HepG2 (cell line): ENCODE data around the gene SGIP1. TPM values are rescaled to one million over a fixed set of nuclear protein-coding genes. Genes with fewer than 3 reads are reported as not detected.

Experiments
- BHLHE40 ChIP-seq: IDR thresholded peaks from 2 replicates; pipeline ENCODE4 v1.6.1; 2011; ENCODE audit warnings: low read length, improper control_type of control experiment
- HNF4G ChIP-seq, 2 experiments: sonication (generic) in 1 of 2; formaldehyde crosslinking in 1 of 2; IDR thresholded peaks; 2 replicates each; pipeline versions ENCODE4 v1.4.0 to v1.6.1; 2011 to 2020; ENCODE audit warnings: borderline replicate concordance in 2 of 2, low read depth in 2 of 2, mild to moderate bottlenecking in 2 of 2, low read length in 1 of 2, missing genetic modification reagents in 1 of 2, moderate library complexity in 1 of 2
- RARA ChIP-seq: IDR thresholded peaks from 2 replicates; pipeline ENCODE4 v1.6.1; 2016; ENCODE audit warnings: missing genetic modification reagents, missing compliant biosample characterization
- SAP130 ChIP-seq: IDR thresholded peaks from 2 replicates; pipeline ENCODE4 v1.6.1; 2016; ENCODE audit warnings: low read depth
- TCF7 ChIP-seq: sonication (generic); IDR thresholded peaks from 2 replicates; pipeline ENCODE4 v1.6.1; 2016; ENCODE audit warnings: antibody characterized with exemption, low read depth
- YEATS2 ChIP-seq: sonication (generic); formaldehyde crosslinking; IDR thresholded peaks from 2 replicates; pipeline ENCODE4 v1.4.0; 2020; ENCODE audit warnings: missing genetic modification reagents, borderline replicate concordance
- ZC3H13 ChIP-seq: sonication (generic); formaldehyde crosslinking; IDR thresholded peaks from 2 replicates; pipeline ENCODE4 v1.8.1; 2023; ENCODE audit warnings: mild to moderate bottlenecking, missing genetic modification reagents, moderate library complexity
- ZFY ChIP-seq: sonication (generic); formaldehyde crosslinking; IDR thresholded peaks from 2 replicates; pipeline ENCODE4 v1.4.0; 2020; ENCODE audit warnings: missing genetic modification reagents
- polyA plus RNA-seq, 8 experiments: library from polyadenylated mRNA; depleted of rRNA in 3 of 8; stranded (reverse) in 7 of 8; unstranded in 1 of 8; fragments of >200 nt; fragmentation: Illumina TruSeq in 4 of 8; extraction: Trizol in 4 of 8; gene quantifications; 2 replicates each; pipeline versions ENCODE4 v1.2.1 to v1.2.3, GENCODE V29; 2011 to 2016; ENCODE audit warnings: low read depth in 4 of 8, missing spikeins in 1 of 8, mixed read lengths in 1 of 8; ENCODE audit not compliant: insufficient read depth in 1 of 8
- total RNA-seq, 5 experiments: library from RNA; depleted of rRNA; stranded (reverse); fragments of >200 nt; fragmentation: Illumina TruSeq; extraction: Trizol; gene quantifications; 2 replicates each; pipeline ENCODE4 v1.2.3, GENCODE V29; 2016; ENCODE audit warnings: low read depth in 1 of 5
- TF ChIP-seq, protein P1 (sequence below): sonication (generic); formaldehyde crosslinking; IDR thresholded peaks from 2 replicates; pipeline ENCODE4 v1.4.0; 2020; ENCODE audit warnings: missing genetic modification reagents, mild to moderate bottlenecking, borderline replicate concordance
- TF ChIP-seq, protein P2 (sequence below): sonication (generic); formaldehyde crosslinking; IDR thresholded peaks from 2 replicates; pipeline ENCODE4 v1.4.0; 2020; ENCODE audit warnings: mild to moderate bottlenecking, missing genetic modification reagents, borderline replicate concordance
- TF ChIP-seq, protein P3 (sequence below): sonication (generic); formaldehyde crosslinking; IDR thresholded peaks from 2 replicates; pipeline ENCODE4 v1.4.0; 2020; ENCODE audit warnings: missing genetic modification reagents, borderline replicate concordance
- TF ChIP-seq, protein P4 (sequence below): sonication (generic); formaldehyde crosslinking; IDR thresholded peaks from 2 replicates; pipeline ENCODE4 v1.4.0; 2020; ENCODE audit warnings: missing genetic modification reagents, borderline replicate concordance

Gene SGIP1
- total and polyA plus RNA-seq, 2 of the 13 experiments (the other 11 are each of a cell fraction or from before 2014, with no cell fraction given) = not detected

DNA sequence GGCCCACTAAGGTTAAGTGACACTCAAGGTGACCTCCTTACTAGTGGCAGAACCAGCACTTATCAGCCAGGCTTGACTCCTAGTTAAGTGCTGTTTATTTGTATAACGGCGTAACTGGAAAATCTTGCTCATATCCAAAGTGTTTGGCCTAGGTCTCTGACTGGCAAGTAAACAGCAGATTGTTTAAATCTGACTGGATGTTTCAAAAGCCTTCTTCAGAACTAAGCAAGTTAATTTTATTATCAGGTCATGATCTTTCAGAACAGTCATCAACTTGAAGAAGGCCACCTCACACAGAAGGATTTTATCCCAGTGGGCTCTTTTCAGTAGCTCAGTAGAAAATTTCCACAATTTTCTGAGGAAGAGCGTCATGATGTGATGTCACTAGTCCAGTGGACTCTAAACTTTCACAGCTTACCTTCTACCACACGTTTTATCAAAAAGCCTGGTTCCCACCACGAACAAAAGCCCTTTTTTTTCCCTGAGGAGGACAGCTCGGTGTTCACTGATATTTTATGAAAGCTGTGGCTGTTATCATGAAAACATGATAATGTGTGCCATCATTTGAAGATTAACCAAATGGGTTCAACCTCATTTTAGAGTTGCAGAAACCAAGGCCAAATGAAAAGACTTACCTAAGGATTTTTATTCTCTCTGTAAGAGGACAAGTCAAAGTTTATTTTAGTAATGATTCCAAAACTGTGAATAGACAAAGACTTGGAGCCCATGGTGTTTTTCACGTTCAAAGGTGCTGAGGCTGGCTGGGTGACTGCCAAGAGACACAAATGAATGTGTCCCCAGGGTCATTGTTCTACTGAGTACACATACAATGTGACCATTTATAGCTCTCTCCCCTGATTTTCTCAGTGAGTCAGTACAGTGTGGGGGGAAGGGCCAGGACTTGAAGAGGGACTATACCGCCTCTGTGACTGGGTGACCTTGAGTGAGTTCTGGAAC is 9.1 kb downstream of the SGIP1 start (continued):
- TF ChIP-seq YEATS2 = peak; percentile 34; the same call in 1 of the 2 replicates
- TF ChIP-seq, protein P1, sequence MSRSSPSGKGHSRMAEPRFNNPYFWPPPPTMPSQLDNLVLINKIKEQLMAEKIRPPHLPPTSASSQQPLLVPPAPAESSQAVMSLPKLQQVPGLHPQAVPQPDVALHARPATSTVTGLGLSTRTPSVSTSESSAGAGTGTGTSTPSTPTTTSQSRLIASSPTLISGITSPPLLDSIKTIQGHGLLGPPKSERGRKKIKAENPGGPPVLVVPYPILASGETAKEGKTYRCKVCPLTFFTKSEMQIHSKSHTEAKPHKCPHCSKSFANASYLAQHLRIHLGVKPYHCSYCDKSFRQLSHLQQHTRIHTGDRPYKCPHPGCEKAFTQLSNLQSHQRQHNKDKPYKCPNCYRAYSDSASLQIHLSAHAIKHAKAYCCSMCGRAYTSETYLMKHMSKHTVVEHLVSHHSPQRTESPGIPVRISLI (CRISPR knock-in tag) = peak; percentile 26; the same call in 1 of the 2 replicates
- TF ChIP-seq, protein P2, sequence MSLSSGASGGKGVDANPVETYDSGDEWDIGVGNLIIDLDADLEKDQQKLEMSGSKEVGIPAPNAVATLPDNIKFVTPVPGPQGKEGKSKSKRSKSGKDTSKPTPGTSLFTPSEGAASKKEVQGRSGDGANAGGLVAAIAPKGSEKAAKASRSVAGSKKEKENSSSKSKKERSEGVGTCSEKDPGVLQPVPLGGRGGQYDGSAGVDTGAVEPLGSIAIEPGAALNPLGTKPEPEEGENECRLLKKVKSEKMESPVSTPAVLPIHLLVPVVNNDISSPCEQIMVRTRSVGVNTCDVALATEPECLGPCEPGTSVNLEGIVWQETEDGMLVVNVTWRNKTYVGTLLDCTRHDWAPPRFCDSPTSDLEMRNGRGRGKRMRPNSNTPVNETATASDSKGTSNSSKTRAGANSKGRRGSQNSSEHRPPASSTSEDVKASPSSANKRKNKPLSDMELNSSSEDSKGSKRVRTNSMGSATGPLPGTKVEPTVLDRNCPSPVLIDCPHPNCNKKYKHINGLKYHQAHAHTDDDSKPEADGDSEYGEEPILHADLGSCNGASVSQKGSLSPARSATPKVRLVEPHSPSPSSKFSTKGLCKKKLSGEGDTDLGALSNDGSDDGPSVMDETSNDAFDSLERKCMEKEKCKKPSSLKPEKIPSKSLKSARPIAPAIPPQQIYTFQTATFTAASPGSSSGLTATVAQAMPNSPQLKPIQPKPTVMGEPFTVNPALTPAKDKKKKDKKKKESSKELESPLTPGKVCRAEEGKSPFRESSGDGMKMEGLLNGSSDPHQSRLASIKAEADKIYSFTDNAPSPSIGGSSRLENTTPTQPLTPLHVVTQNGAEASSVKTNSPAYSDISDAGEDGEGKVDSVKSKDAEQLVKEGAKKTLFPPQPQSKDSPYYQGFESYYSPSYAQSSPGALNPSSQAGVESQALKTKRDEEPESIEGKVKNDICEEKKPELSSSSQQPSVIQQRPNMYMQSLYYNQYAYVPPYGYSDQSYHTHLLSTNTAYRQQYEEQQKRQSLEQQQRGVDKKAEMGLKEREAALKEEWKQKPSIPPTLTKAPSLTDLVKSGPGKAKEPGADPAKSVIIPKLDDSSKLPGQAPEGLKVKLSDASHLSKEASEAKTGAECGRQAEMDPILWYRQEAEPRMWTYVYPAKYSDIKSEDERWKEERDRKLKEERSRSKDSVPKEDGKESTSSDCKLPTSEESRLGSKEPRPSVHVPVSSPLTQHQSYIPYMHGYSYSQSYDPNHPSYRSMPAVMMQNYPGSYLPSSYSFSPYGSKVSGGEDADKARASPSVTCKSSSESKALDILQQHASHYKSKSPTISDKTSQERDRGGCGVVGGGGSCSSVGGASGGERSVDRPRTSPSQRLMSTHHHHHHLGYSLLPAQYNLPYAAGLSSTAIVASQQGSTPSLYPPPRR (CRISPR knock-in tag) = peak; percentile 85
- TF ChIP-seq RARA = peak; percentile 90
- TF ChIP-seq TCF7 = peak; percentile 72
- TF ChIP-seq ZC3H13 (CRISPR knock-in tag) = no peak
- TF ChIP-seq HNF4G (IDR thresholded peaks at IDR 0.05; ENCODE audit: borderline replicate concordance, low read depth, low read length) = peak; percentile 48; the same call in 1 of the 2 replicates
- TF ChIP-seq HNF4G (CRISPR knock-in tag; IDR thresholded peaks at IDR 0.05; ENCODE audit: borderline replicate concordance, low read depth) = no peak
- TF ChIP-seq, protein P3, sequence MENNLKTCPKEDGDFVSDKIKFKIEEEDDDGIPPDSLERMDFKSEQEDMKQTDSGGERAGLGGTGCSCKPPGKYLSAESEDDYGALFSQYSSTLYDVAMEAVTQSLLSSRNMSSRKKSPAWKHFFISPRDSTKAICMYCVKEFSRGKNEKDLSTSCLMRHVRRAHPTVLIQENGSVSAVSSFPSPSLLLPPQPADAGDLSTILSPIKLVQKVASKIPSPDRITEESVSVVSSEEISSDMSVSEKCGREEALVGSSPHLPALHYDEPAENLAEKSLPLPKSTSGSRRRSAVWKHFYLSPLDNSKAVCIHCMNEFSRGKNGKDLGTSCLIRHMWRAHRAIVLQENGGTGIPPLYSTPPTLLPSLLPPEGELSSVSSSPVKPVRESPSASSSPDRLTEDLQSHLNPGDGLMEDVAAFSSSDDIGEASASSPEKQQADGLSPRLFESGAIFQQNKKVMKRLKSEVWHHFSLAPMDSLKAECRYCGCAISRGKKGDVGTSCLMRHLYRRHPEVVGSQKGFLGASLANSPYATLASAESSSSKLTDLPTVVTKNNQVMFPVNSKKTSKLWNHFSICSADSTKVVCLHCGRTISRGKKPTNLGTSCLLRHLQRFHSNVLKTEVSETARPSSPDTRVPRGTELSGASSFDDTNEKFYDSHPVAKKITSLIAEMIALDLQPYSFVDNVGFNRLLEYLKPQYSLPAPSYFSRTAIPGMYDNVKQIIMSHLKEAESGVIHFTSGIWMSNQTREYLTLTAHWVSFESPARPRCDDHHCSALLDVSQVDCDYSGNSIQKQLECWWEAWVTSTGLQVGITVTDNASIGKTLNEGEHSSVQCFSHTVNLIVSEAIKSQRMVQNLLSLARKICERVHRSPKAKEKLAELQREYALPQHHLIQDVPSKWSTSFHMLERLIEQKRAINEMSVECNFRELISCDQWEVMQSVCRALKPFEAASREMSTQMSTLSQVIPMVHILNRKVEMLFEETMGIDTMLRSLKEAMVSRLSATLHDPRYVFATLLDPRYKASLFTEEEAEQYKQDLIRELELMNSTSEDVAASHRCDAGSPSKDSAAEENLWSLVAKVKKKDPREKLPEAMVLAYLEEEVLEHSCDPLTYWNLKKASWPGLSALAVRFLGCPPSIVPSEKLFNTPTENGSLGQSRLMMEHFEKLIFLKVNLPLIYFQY = no peak
- TF ChIP-seq ZFY (CRISPR knock-in tag) = no peak
- peak; percentile 25; the same call in 1 of the 2 replicates for TF ChIP-seq BHLHE40
- TF ChIP-seq, protein P4, sequence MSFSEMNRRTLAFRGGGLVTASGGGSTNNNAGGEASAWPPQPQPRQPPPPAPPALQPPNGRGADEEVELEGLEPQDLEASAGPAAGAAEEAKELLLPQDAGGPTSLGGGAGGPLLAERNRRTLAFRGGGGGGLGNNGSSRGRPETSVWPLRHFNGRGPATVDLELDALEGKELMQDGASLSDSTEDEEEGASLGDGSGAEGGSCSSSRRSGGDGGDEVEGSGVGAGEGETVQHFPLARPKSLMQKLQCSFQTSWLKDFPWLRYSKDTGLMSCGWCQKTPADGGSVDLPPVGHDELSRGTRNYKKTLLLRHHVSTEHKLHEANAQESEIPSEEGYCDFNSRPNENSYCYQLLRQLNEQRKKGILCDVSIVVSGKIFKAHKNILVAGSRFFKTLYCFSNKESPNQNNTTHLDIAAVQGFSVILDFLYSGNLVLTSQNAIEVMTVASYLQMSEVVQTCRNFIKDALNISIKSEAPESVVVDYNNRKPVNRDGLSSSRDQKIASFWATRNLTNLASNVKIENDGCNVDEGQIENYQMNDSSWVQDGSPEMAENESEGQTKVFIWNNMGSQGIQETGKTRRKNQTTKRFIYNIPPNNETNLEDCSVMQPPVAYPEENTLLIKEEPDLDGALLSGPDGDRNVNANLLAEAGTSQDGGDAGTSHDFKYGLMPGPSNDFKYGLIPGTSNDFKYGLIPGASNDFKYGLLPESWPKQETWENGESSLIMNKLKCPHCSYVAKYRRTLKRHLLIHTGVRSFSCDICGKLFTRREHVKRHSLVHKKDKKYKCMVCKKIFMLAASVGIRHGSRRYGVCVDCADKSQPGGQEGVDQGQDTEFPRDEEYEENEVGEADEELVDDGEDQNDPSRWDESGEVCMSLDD (CRISPR knock-in tag) = no peak
- TF ChIP-seq SAP130 (CRISPR knock-in tag) = peak; percentile 72
